IgD-negative memory B cell (primary cell): ENCODE data around the gene HSF2. TPM values are rescaled to one million over a fixed set of nuclear protein-coding genes. Genes with fewer than 3 reads are reported as not detected.

Source experiments
- H3K27ac Mint-ChIP-seq, 3 donors: one replicate each; pipeline ENCODE4 v1.8.0; 2020 to 2022; ENCODE audit warnings: mild to moderate bottlenecking in 3 of 3, mixed read lengths in 3 of 3, moderate library complexity in 1 of 3
- H3K27me3 Mint-ChIP-seq: one replicate; pipeline ENCODE4 v1.8.0; 2021; ENCODE audit warnings: mixed read lengths
- H3K36me3 Mint-ChIP-seq: one replicate; pipeline ENCODE4 v1.8.0; 2020; ENCODE audit warnings: mild to moderate bottlenecking, mixed read lengths
- H3K4me1 Mint-ChIP-seq, 3 donors: one replicate each; pipeline ENCODE4 v1.8.0; 2020 to 2022; ENCODE audit warnings: mixed read lengths in 3 of 3, mild to moderate bottlenecking in 1 of 3
- H3K4me3 Mint-ChIP-seq, 4 donors: one replicate each; pipeline ENCODE4 v1.8.0; 2020 to 2022; ENCODE audit warnings: mild to moderate bottlenecking in 4 of 4, mixed read lengths in 4 of 4, moderate library complexity in 3 of 4
- H3K9me3 Mint-ChIP-seq, 3 donors: one replicate each; pipeline ENCODE4 v1.8.0; 2020 to 2021; ENCODE audit warnings: mixed read lengths in 3 of 3, mild to moderate bottlenecking in 1 of 3
- polyA plus RNA-seq: library from polyadenylated mRNA; unstranded; fragments of 300-500 nt; fragmentation: Illumina TruSeq; gene quantifications from one replicate; pipeline ENCODE4 v1.2.3, GENCODE V29; 2021

The HSF2 gene, protein sequence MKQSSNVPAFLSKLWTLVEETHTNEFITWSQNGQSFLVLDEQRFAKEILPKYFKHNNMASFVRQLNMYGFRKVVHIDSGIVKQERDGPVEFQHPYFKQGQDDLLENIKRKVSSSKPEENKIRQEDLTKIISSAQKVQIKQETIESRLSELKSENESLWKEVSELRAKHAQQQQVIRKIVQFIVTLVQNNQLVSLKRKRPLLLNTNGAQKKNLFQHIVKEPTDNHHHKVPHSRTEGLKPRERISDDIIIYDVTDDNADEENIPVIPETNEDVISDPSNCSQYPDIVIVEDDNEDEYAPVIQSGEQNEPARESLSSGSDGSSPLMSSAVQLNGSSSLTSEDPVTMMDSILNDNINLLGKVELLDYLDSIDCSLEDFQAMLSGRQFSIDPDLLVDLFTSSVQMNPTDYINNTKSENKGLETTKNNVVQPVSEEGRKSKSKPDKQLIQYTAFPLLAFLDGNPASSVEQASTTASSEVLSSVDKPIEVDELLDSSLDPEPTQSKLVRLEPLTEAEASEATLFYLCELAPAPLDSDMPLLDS
- 8.1 TPM for polyA plus RNA-seq

DNA sequence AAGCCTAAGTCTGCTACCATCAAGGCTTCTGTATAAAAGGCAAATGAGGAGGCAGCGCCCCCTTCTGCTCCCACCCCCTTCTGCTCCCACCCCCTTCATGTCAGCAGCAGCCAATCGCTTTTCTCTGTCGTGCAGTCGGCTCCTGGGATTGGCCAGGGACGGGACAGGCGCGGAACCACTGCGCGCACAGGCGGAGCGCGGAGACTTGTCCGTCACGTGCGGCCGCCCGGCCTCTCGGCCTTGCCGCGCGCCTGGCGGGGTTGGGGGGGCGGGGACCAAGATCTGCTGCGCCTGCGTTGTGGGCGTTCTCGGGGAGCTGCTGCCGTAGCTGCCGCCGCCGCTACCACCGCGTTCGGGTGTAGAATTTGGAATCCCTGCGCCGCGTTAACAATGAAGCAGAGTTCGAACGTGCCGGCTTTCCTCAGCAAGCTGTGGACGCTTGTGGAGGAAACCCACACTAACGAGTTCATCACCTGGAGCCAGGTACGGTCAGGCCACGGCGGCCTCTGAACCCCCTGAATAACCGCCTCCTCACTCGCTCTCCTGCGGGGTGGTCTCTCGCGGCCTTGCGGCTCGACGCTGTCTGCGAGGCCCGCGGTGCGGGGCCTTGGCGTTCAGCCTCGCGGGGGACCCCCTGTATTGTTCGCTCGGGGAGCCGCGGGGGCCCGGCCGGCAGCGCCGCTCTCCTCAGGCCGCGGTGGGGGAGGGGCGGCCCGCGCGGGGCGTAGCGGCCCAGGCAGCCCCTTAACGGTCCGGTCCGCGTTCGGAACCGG lies at the start of gene HSF2:
TSS of gene HSF2 (plus strand) at position 305 of the 773 bp plus-strand sequence. CDS start at position 391, 86 bp downstream.
- Mint-ChIP-seq H3K4me3 (peak within 1 kb of the TSS; percentile 91 to 98 (median 96)), H3K4me1 (peaks cover 6 to 25% (median 19%) of the 10 kb centered on the region in 3 donors), H3K27me3 (no peaks in the 10 kb centered on the region), H3K36me3 (no peaks in the 10 kb centered on the region), H3K9me3 (no peaks in the 10 kb centered on the region), H3K27ac (peak within 1 kb of the TSS; percentile 76 to 94 (median 92))

DNA sequence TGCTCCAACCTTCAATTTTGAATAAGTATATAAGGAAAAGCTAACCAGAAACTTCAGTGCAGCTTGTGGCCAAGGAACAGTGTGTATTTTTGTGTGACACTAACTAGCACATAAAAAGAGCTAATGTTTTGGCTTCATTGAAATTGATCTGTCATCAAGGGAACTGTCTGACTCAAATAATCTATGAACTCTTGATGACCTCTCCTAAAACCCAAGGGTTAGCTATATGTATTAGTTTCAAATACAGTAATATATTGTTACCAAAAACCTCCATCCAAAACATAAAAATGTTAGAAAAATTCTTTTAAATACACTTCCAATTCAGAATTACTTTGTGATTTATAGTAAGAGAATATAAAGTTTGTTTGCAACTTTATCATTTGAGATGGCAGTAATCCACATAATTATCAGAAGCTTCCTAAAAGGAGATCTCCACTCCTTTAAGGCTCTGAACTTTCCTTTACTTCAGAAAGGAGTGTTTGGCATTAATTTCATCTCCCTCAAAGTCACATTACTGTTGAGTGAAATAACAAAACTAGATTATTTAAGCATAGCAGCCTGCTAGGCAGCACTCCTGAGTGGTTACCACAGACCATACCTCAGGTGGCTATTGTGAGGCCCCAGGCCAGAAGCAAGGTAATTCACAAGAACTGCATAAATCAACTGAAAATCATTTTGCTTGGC lies 46.3 kb upstream of the HSF2 start:
- no peak overlapping the region for H3K27ac Mint-ChIP-seq
- H3K4me3 Mint-ChIP-seq, result no peak overlapping the region
- H3K27me3 Mint-ChIP-seq, result peaks cover 2% of the 10 kb centered on the region
- no peaks in the 10 kb centered on the region for H3K9me3 Mint-ChIP-seq
- H3K4me1 Mint-ChIP-seq, result no peaks in the 10 kb centered on the region
- peaks cover 2% of the 10 kb centered on the region for H3K36me3 Mint-ChIP-seq

DNA sequence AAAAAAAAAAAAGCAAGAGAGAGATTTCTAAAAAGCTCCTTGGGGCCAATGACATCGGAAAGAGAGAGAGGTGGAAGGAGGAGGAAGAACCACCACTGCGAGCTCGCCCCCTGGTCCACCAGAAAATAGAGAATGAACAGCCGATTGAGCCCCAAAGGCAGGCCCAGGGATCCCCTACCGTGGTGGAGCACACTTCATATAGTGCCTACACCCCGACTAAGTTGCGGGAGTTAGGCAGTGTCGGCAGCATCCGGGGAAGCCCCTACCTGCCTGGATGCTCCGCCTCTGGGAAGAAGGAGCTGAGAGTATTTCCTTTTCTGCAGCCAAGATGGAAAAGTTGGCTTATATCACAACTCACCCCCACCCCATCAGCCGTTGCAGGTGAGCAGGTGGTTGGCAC lies 38.6 kb upstream of the HSF2 start:
- no peaks in the 10 kb centered on the region for H3K36me3 Mint-ChIP-seq

DNA sequence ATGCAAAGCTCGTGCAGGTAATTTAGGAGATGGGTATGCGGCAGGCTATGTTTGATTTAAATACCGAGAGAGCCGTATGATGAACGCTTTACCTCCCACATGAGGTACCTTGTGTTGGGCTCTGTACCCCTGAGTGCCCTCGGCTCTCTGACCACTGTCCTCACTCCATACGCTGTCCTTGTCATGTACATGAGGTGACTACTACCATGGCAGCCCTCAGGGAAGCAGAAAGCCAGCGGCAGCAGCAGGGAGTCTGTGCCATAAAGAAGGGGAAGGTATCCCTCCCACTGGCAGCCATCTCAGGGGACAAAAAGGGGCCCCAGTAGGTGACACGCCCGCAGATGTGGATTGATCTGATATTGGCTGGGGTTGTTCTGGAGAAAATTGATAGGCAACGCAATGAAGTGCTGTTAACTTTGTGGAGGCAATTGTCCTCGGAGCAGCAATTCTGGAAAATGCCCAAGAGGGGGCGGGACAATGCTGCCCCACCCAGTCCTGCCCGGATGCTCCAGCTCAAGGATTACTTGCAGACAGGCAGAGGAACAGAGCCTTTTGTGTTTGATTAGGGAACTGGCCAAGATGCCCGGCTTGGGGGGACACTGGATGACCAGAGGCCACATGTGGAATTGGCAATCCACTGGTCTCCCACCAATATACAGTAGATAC lies 38.0 kb upstream of the HSF2 start:
- no peaks in the 10 kb centered on the region for H3K36me3 Mint-ChIP-seq
- H3K4me3 Mint-ChIP-seq, result no peak overlapping the region
- H3K4me1 Mint-ChIP-seq, result no peaks in the 10 kb centered on the region
- H3K27me3 Mint-ChIP-seq, result no peaks in the 10 kb centered on the region
- H3K9me3 Mint-ChIP-seq, result no peaks in the 10 kb centered on the region
- no peak overlapping the region for H3K27ac Mint-ChIP-seq

More for the DNA sequence above, 38.6 kb upstream of the HSF2 start:
- no peaks in the 10 kb centered on the region for H3K4me1 Mint-ChIP-seq
- no peaks in the 10 kb centered on the region for H3K27me3 Mint-ChIP-seq
- no peak overlapping the region for H3K27ac Mint-ChIP-seq
- no peaks in the 10 kb centered on the region for H3K9me3 Mint-ChIP-seq
- no peak overlapping the region for H3K4me3 Mint-ChIP-seq

DNA sequence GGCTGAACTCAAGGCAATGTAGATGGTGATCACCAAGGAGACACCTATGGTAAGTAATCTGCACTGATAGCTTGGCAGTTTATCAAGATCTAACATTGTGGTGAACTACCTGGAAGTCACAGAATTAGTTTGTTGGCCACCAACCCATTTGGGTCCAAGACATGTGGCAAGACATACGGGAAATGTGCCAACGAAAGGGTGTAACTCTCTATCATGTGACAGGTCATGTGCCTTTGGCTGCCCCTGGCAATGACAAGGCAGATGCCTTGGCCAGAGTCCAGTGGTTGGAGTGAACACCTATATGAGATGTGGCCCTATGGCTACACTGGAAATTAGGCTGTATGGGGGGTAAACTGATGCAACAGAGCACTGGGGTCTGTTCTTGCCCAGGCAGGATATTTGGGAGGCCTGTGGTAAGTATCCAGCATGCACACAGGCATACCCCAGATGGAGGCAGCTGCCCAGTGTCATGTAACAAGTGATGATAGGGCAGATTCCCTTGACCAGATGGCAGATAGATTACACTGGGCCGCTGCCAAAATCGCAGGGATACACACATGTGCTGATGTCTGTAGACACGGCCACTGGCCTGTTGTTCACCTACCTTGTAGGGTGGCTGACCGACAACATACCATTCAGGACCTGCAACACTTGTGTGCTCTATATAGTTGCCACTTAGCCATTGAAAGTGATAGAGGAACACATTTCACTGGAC lies 35.5 kb upstream of the HSF2 start:
- no peak overlapping the region for H3K27ac Mint-ChIP-seq
- H3K4me3 Mint-ChIP-seq, result no peak overlapping the region
- H3K4me1 Mint-ChIP-seq, result no peaks in the 10 kb centered on the region
- no peaks in the 10 kb centered on the region for H3K27me3 Mint-ChIP-seq
- no peaks in the 10 kb centered on the region for H3K36me3 Mint-ChIP-seq
- H3K9me3 Mint-ChIP-seq, result no peaks in the 10 kb centered on the region

DNA sequence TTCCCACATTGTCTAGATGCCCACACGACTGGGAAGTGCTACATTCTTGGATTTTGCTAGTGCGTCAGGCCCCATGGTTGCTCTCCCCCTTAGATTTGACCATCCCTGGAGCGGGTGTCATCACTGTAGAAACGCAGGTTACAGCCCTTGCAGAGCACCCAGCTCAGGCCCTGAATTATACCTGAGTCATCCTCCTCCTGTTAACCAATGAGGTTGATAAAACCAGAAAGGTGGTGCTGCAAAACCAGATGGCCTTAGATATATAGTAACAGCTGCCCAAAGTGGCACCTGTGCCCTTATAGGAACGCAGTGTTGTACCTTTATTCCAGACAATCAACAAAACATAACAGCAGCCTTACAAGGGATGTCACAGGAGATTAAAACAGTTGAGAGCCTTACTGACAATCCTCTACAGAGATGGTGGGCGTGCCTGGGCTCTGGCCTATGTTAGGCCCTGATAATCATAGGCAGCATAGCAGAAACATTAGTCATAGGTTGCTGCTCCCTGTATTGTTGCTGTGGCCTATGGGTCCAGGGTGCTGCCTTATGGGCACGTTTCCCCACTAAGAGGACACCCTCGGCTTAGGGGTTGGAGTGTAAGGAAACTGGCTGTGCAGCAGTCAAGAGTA lies 33.6 kb upstream of the HSF2 start:
- Mint-ChIP-seq H3K4me1 (no peaks in the 10 kb centered on the region), H3K27ac (no peak overlapping the region), H3K36me3 (no peaks in the 10 kb centered on the region), H3K4me3 (no peak overlapping the region), H3K9me3 (no peaks in the 10 kb centered on the region), H3K27me3 (peaks cover 2% of the 10 kb centered on the region)

DNA sequence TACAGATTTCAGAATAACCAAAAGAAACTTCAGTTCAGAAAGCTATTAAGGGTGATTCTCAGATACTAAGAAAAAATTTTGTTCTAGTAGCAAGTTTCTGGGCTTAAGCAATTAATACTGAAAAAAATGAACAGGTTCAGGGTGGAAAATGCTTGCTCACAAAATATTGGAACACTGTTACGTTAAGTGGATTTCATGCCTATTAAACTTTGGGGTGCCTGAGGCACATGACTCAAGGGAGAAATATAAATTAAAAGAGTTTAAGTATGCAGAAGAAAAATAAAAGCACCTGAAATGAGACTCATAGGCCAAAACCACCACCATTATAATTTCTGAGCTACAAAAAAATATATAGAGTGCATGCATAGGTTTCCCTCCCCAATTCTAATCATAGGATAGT lies 32.3 kb upstream of the HSF2 start:
- H3K9me3 Mint-ChIP-seq, result no peaks in the 10 kb centered on the region
- H3K4me1 Mint-ChIP-seq, result no peaks in the 10 kb centered on the region
- H3K4me3 Mint-ChIP-seq, result no peak overlapping the region
- peaks cover 2% of the 10 kb centered on the region for H3K27me3 Mint-ChIP-seq
- no peak overlapping the region for H3K27ac Mint-ChIP-seq
- H3K36me3 Mint-ChIP-seq, result no peaks in the 10 kb centered on the region

DNA sequence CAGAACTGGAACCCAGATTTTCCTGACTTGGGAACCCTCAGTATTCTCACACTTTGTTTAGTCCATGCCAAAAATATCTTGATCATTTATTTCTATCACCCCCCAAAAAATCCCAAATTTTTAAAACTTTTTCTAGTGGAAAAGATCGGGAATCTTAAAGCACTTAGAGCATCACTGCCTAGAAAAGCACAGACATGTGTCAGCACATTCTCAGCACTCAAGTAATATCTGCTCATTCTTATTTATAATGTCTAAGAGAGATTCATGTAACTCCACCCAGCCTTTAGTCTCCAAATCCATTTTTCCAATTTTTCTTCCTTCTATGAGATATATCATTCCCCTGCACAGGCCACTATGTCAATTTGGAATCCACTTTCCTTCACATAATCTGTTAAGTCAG lies 29.9 kb upstream of the HSF2 start:
- no peaks in the 10 kb centered on the region for H3K9me3 Mint-ChIP-seq
- H3K36me3 Mint-ChIP-seq, result no peaks in the 10 kb centered on the region
- no peaks in the 10 kb centered on the region for H3K4me1 Mint-ChIP-seq
- no peak overlapping the region for H3K27ac Mint-ChIP-seq
- H3K4me3 Mint-ChIP-seq, result no peak overlapping the region
- H3K27me3 Mint-ChIP-seq, result peaks cover 6% of the 10 kb centered on the region

DNA sequence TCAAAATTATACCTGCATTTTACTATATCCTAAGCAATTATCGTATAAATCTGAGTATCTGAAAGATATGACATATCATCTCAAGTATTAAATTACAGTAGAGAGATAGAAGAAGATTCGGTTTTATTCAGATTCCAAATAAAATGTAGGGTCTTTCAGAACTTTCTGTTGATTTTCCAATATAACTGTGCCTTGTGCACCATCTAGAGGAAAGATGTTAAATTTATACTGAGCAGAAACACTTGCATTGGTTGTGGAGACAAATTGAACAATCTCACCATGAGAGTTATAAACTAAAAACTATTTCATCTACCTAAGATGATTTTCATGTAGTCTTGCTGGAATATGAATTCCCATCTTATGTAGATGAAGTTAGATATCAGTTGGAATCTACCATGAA lies 26.8 kb upstream of the HSF2 start:
- Mint-ChIP-seq H3K36me3 (no peaks in the 10 kb centered on the region), H3K4me1 (peaks cover 2 to 5% (median 5%) of the 10 kb centered on the region in 3 donors), H3K27me3 (peaks cover 10% of the 10 kb centered on the region), H3K4me3 (no peak overlapping the region), H3K27ac (no peak overlapping the region), H3K9me3 (no peaks in the 10 kb centered on the region)

DNA sequence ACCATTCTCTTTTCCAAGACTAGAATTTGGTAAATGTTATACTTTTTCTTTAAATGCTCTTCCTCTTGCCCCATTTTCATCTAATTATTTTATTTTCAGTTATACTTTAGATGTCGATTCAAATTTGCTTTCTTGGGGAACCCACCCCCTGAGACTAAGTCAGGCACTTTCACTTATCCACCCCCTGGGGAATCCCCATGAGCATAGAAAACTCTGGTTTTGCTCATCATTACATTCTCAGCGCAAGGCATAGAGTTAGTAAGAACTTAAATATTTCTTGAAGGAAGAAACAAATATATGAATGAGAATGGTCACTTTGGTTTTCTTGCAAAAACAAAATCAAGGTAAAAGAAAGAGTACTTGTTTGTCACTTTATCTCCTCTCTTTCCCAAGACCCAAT lies 25.1 kb upstream of the HSF2 start:
- Mint-ChIP-seq H3K4me1 (peaks cover 2 to 5% (median 5%) of the 10 kb centered on the region in 3 donors), H3K27me3 (peaks cover 10% of the 10 kb centered on the region), H3K9me3 (no peaks in the 10 kb centered on the region), H3K27ac (no peak overlapping the region), H3K4me3 (no peak overlapping the region), H3K36me3 (no peaks in the 10 kb centered on the region)

DNA sequence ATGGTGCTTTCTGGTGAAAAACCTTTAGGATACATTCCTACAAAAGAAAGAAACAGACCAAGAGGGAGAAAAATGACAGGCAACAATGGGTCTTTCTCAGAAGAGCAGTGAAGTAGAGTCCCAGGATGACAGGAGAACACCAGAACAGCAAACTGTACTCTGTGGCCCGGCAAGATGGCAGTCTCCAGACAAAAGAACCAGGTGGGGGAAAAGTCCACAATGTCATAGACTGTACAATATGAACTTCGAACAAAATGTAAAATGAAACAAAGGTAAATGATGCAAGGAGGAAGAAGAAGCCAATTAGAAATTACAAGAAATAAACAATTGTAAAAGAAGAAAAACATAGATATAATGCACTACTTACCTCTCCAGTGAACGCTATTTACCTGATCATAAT lies 23.2 kb upstream of the HSF2 start:
- no peaks in the 10 kb centered on the region for H3K9me3 Mint-ChIP-seq
- H3K4me3 Mint-ChIP-seq, result peak overlapping the region in 2 of 4 donors; percentile 2 to 77
- H3K27ac Mint-ChIP-seq, result peak overlapping the region in 1 of 3 donors; percentile 21
- H3K4me1 Mint-ChIP-seq, result peaks cover 2 to 5% (median 5%) of the 10 kb centered on the region in 3 donors
- H3K36me3 Mint-ChIP-seq, result no peaks in the 10 kb centered on the region
- H3K27me3 Mint-ChIP-seq, result peaks cover 9% of the 10 kb centered on the region

DNA sequence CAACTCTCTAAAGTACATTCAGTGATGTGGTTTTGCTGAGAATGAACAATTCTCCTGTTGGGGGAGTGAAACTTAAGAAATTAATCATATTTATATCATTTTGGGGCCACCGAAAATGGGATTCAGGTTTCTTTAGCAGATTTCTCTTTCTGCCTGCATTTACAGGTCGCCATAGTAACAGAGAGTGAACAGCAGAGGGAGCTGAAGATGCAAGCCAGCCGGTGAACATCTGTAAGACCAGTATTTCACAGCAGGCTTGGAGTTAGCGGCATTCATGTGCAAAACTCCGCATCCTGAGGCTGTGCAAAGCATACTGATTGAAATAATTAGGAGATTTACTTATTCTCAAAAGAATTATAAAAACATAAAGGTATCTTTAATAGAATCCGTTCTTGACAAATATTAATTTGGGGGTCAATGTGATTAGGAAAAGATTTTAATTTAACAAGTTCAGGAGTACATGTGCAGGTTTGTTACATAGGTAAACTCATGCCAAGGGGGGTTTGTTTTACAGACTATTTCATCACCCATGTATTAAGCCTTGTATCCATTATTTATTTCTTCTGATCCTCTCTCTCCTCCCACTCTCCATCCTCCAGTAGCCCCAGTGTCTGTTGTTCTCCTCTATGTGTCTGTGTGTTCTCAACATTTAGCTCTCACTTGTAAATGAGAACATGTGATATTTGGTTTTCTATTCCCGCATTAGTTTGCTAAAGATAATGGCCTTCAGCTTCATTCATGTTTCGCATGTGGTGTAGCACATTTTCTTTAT lies 17.8 kb upstream of the HSF2 start:
- H3K4me1 Mint-ChIP-seq, result peaks cover 0 to 1% (median under 1%) of the 10 kb centered on the region in 3 donors
- no peak overlapping the region for H3K4me3 Mint-ChIP-seq
- H3K36me3 Mint-ChIP-seq, result no peaks in the 10 kb centered on the region
- no peak overlapping the region for H3K27ac Mint-ChIP-seq
- H3K27me3 Mint-ChIP-seq, result peaks cover 3% of the 10 kb centered on the region
- no peaks in the 10 kb centered on the region for H3K9me3 Mint-ChIP-seq
